Loucy (cell line): Measurements from ENCODE around the gene CYP4A22.
"Not testable (repeated sequence)": the region's sequence is repeated elsewhere in the genome, so short reads cannot be mapped to it uniquely, and the experiment has no call there.

Experiments
- H2AFZ ChIP-seq: fragments of 200-600 bp; sonication (generic); 2 replicates; pipeline ENCODE4 v1.6.0; 2016; ENCODE audit warnings: antibody characterized with exemption, mild to moderate bottlenecking, low read length, moderate library complexity
- H3F3A ChIP-seq: fragments of 200-600 bp; 2 replicates; pipeline ENCODE4 v1.6.0; 2016; ENCODE audit warnings: antibody characterized with exemption, low read depth, mild to moderate bottlenecking
- H3K27me3 ChIP-seq: fragments of 200-600 bp; sonication (generic); 2 replicates; pipeline ENCODE4 v1.6.1; 2014; ENCODE audit warnings: low read length, mild to moderate bottlenecking; ENCODE audit not compliant: insufficient read depth, poor library complexity, severe bottlenecking
- H3K36me3 ChIP-seq: fragments of 200-600 bp; sonication (generic); 2 replicates; pipeline ENCODE4 v1.6.1; 2016; ENCODE audit warnings: low read length; ENCODE audit not compliant: insufficient read depth
- H3K4me1 ChIP-seq: fragments of 200-600 bp; sonication (generic); 2 replicates; pipeline ENCODE4 v1.5.1; 2014; ENCODE audit warnings: low read length, mild to moderate bottlenecking; ENCODE audit not compliant: insufficient read depth, poor library complexity, severe bottlenecking
- H3K4me2 ChIP-seq: fragments of 200-600 bp; sonication (generic); 2 replicates; pipeline ENCODE4 v1.6.0; 2014; ENCODE audit warnings: antibody characterized with exemption, low read length, low read depth, mild to moderate bottlenecking; ENCODE audit not compliant: poor library complexity, severe bottlenecking
- H3K4me3 ChIP-seq: fragments of 200-600 bp; sonication (generic); 2 replicates; pipeline ENCODE4 v1.5.1; 2014; ENCODE audit warnings: low read length, mild to moderate bottlenecking, mixed read lengths; ENCODE audit not compliant: poor library complexity, severe bottlenecking
- H3K79me2 ChIP-seq: fragments of 200-600 bp; sonication (generic); 2 replicates; pipeline ENCODE4 v1.6.1; 2014; ENCODE audit warnings: low read length; ENCODE audit not compliant: insufficient read depth
- H3K9ac ChIP-seq: fragments of 200-600 bp; sonication (generic); 2 replicates; pipeline ENCODE4 v1.6.0; 2014; ENCODE audit warnings: mild to moderate bottlenecking, low read depth, low read length, moderate library complexity; ENCODE audit not compliant: poor library complexity, severe bottlenecking
- H3K9me2 ChIP-seq: fragments of 200-600 bp; sonication (generic); replicated peaks from 2 replicates; pipeline ENCODE4 v1.6.1; 2016; ENCODE audit warnings: low read depth, low read length, mixed read lengths
- H3K9me3 ChIP-seq: fragments of 200-600 bp; sonication (generic); 2 replicates; pipeline ENCODE4 v1.6.1; 2014; ENCODE audit warnings: mild to moderate bottlenecking, antibody characterized with exemption, low read length, low read depth; ENCODE audit not compliant: insufficient read depth
- H4K20me1 ChIP-seq: fragments of 200-600 bp; sonication (generic); 2 replicates; pipeline ENCODE4 v1.6.0; 2014; ENCODE audit warnings: antibody characterized with exemption, low read length, mild to moderate bottlenecking; ENCODE audit not compliant: insufficient read depth, poor library complexity, severe bottlenecking
- CTCF ChIP-seq: fragments of 200-600 bp; sonication (generic); conservative IDR thresholded peaks from 2 replicates; pipeline ENCODE4 v1.5.1; 2014; ENCODE audit warnings: mild to moderate bottlenecking, antibody characterized with exemption, low read length
- EZH2phosphoT487 ChIP-seq: fragments of 200-600 bp; IDR thresholded peaks from 2 replicates; pipeline ENCODE4 v1.6.1; 2018; ENCODE audit warnings: antibody characterized with exemption, mild to moderate bottlenecking, moderate library complexity, borderline replicate concordance

Gene CYP4A22

GRCh38 chr1:47137198-47137597, at the start of gene CYP4A22:
TSS of gene CYP4A22 (plus strand) at chr1:47137441. CDS start at chr1:47137486, 45 bp downstream.
- Histone ChIP-seq H2AFZ (no peak within 1 kb of the TSS), H3K4me2 (no peak within 1 kb of the TSS), H3K9ac (no peak within 1 kb of the TSS)

GRCh38 chr1:47089356-47089755, 47.9 kb upstream of the CYP4A22 start:
- not testable (repeated sequence) for H3K9ac ChIP-seq, H4K20me1 ChIP-seq, H3K9me3 ChIP-seq, H3K9me2 ChIP-seq, H3K27me3 ChIP-seq, H3F3A ChIP-seq, H3K4me3 ChIP-seq, H3K36me3 ChIP-seq, H3K79me2 ChIP-seq, H3K4me2 ChIP-seq, H3K4me1 ChIP-seq, H2AFZ ChIP-seq
- peak; percentile 50 for TF ChIP-seq CTCF

More at GRCh38 chr1:47137198-47137597, at the start of gene CYP4A22:
- H3K79me2 ChIP-seq, result no peaks in the 10 kb centered on the region
- no peaks in the 10 kb centered on the region for H3K9me2 ChIP-seq
- no peaks in the 10 kb centered on the region for H3K4me1 ChIP-seq
- TF ChIP-seq CTCF, result no peak
- no peak for TF ChIP-seq EZH2phosphoT487
- no peaks in the 10 kb centered on the region for H3K9me3 ChIP-seq
- H3K36me3 ChIP-seq, result no peaks in the 10 kb centered on the region
- H4K20me1 ChIP-seq, result no peaks in the 10 kb centered on the region
- H3K4me3 ChIP-seq, result no peak within 1 kb of the TSS
- no peaks in the 10 kb centered on the region for H3F3A ChIP-seq
- no peaks in the 10 kb centered on the region for H3K27me3 ChIP-seq

- not testable (repeated sequence) for H3K4me2 ChIP-seq, H3K27me3 ChIP-seq, H3K79me2 ChIP-seq, H3K36me3 ChIP-seq, H3K9me3 ChIP-seq, H3K9me2 ChIP-seq, H3K9ac ChIP-seq, H4K20me1 ChIP-seq, H3F3A ChIP-seq, H3K4me3 ChIP-seq, H2AFZ ChIP-seq, H3K4me1 ChIP-seq
- peak; percentile 49 for TF ChIP-seq CTCF
These were observed 45.8 kb upstream of the CYP4A22 start for GRCh38 chr1:47091476-47091875.
